Measurements from ENCODE around the gene SOS2.
"Not testable (repeated sequence)": the region's sequence is repeated elsewhere in the genome, so short reads cannot be mapped to it uniquely, and the experiment has no call there.

SOS2 gene

GRCh38 chr14:50228313-50228712 lies 3.1 kb downstream of the SOS2 start:
- in situ Hi-C loops (cut with HindIII; ENCODE audit: low sequenced_read_pairs): no loop called here

GRCh38 chr14:50225974-50226297 lies 5.4 kb downstream of the SOS2 start:
- in situ Hi-C loops (cut with HindIII; ENCODE audit: low sequenced_read_pairs): no loop called here

- in situ Hi-C loops (cut with HindIII; ENCODE audit: low sequenced_read_pairs): no loop called here
Observed at GRCh38 chr14:50225067-50225973, 6.1 kb downstream of the SOS2 start.

- in situ Hi-C loops (cut with HindIII; ENCODE audit: low sequenced_read_pairs): no loop called here
Observed at GRCh38 chr14:50222055-50222613, 9.2 kb downstream of the SOS2 start.

DNA sequence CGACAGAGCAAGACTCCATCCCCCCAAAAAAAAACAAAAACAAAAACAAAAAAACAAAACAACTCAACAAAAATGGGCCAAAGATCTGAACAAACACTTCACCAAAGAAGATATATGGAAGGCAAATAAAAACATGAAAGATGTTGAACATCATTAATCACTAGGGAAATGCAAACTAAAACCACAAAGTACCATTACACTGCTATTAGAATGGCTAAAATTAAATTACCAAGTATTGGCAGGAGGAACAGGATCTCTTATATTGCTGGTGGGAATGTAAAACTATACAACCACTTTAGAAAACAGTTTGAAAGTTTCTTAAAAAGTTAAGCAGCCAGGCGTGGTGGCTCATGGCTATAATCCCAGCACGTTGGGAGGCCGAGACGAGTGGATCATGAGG lies 12.9 kb downstream of the SOS2 start:
- in situ Hi-C loops (cut with HindIII; ENCODE audit: low sequenced_read_pairs): no loop called here

DNA sequence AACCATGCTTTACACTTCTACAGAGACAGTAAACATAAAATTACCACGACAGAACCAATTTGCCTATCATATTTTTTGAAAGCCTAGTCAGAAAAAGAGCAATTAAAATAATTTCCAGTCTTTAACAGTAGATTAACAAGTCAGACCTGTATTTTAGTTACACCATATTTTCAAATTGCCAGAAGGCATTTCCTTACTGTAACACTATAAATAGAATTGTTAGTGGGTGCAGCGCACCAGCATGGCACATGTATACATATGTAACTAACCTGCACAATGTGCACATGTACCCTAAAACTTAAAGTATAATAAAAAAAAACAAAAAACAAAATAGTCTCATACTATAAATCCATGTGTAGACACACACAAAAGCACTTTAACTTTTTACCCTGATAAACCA lies 16.0 kb downstream of the SOS2 start:
- in situ Hi-C loops (cut with HindIII; ENCODE audit: low sequenced_read_pairs): no loop called here

GRCh38 chr14:50213795-50214194 lies 17.6 kb downstream of the SOS2 start:
- in situ Hi-C loops (cut with HindIII; ENCODE audit: low sequenced_read_pairs): no loop called here

DNA sequence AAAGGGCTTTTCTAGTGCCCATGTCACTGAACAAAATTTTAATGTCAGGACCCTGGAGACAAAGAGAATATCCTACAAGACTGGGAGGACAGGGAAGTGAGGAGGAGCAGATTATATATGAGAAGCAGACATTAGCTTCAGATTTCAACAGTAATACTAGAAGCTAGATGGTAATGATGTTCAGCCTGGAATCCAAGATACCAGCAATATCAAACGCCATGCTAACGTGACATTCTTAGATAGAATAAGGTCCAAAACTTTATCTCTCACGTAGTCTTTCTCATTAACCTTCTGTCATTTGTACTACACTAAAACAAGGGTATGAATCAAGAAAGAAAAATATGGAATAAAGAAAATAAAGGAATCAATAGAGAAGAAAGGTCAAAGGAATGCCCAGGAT lies 18.7 kb downstream of the SOS2 start:
- in situ Hi-C loops (cut with HindIII; ENCODE audit: low sequenced_read_pairs): no loop called here

GRCh38 chr14:50210074-50210473 lies 21.3 kb downstream of the SOS2 start:
- in situ Hi-C loops (cut with HindIII; ENCODE audit: low sequenced_read_pairs): no loop called here

GRCh38 chr14:50198499-50198898 lies 32.9 kb downstream of the SOS2 start:
- in situ Hi-C loops (cut with HindIII; ENCODE audit: low sequenced_read_pairs): no loop called here

DNA sequence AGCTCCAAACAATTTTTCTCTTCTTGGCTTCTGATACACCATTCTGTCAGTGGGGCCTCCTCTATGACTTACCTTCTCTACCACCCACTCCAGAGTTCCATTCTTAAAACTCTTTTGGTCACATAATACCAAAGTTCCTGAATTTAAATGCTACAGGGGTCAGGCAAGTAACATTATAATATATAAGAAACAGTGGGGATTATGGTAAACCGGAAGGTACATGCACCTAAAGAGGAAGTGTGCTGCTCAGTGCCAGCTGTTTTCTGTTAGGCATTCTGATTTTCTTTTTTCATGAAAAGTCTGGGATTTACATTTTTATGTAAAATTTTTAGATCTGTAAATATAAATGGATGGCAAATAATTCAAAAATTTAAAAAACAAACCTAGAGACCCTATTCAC lies 39.9 kb downstream of the SOS2 start:
- in situ Hi-C loops (cut with HindIII; ENCODE audit: low sequenced_read_pairs): no loop called here

DNA sequence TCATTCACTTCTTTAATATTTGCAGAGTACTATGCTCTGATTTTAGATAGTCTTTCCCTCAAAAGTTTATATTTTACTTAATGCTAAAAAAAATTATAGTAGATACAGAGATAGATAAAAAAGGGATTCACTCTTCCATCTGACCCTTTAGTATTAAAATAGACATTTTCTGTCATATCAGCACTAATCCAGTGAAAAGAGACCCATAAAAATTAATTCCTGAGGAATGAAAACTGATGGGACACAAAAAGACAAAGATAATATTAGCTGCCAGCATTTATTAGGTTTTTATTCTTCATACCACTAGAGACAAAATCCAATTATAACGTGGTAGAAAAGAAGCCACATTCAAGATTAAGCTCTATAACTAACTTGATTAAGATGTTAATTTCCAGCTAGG lies 45.3 kb downstream of the SOS2 start:
- in situ Hi-C loops (cut with HindIII; ENCODE audit: low sequenced_read_pairs): no loop called here

DNA sequence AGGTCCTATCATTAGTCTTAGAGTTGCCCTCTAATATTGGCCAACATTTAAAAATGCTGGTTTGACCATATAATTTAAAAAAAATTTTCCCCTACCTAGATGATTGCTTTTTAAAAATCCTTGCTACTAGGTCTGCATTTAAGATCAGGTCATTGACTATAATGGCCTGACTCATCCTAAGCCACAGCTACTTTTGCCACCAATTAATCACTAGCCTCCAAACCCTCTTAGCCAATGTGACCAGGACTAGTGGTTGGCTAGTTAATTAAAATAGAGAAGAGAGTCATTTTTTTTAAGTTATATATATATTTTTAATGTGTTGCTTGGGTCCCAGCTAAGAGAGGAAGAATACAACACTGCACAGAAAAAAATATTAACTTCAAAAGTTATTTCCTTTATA lies 57.5 kb downstream of the SOS2 start:
- in situ Hi-C loops (cut with HindIII; ENCODE audit: low sequenced_read_pairs): no loop called here

DNA sequence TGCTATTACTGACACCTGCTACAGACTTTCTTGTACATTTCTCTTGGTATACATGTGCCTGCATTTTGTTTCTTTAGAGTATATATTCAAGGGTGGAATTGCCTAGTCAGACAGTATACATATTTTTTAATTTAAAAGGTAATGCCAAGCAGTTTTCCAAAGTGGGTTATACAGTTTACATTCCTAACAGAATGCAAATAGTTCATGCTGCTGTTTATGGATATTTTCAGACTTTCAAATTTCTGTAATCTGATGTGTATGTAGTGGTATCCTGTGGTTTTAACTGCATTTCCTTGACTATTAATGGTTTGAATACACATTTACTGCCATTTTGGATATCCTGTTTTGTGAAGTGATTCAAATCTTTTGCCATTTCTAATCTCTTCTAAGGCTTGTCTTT lies 59.5 kb downstream of the SOS2 start:
- in situ Hi-C loops (cut with HindIII; ENCODE audit: low sequenced_read_pairs): no loop called here

DNA sequence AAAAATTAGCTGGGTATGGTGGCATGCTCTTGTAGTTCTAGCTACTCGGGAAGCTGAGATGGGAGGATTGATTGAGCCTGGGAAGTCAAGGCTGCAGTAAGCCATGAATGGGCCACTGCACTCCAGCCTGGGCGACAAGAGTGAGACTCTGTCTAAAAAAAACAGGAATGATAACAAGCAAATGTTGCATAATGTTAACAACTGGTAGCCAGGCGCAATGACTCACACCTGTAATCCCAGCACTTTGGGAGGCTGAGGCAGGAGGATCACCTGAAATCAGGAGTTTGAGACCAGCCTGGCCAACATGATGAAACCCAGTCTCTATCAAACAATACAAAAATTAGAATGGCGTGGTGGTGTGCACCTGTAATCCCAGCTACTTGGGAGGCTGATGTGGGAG lies 64.0 kb downstream of the SOS2 start:
- in situ Hi-C loops (cut with HindIII; ENCODE audit: low sequenced_read_pairs): not testable (repeated sequence)

- in situ Hi-C loops (cut with HindIII; ENCODE audit: low sequenced_read_pairs): no loop called here
Observed at GRCh38 chr14:50156111-50156510, 75.3 kb downstream of the SOS2 start.

DNA sequence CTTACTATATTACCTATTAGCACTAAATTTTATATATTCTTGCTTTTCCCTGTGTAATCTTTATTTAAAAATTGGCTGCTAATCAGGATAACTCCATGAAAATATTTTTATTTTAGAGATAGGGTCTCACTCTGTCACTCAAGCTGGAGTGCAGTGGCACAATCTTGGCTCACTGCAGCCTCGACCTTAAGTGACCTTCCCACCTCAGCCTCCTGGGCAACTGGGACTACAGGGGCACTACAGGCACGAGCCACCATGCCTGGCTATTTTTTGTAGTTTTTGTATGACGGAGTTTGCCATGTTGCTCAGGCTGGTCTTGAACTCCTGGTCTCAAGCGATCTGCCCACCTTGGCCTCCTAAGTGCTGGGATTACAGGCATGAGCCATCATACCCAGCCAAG lies 82.6 kb downstream of the SOS2 start:
- in situ Hi-C loops (cut with HindIII; ENCODE audit: low sequenced_read_pairs): no loop called here

DNA sequence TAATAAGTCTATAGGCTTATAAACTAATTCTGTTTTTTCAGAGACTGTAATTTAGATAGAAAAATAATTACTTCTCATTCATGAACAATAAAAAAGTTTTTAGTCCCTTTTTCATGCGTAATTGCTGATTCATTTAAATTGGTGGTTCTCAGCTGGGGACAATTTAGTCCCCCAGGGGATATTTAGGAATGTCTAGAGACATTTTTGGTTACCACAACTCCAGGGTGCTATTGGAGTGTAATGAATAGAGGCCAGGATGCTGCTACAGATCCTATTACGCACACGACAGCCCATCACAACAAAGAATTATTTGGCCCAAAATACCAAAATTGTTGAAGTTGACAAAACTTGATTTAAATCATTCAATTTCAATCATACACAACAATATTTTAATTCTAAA lies 92.2 kb downstream of the SOS2 start:
- in situ Hi-C loops (cut with HindIII; ENCODE audit: low sequenced_read_pairs): no loop called here

- in situ Hi-C loops (cut with HindIII; ENCODE audit: low sequenced_read_pairs): no loop called here
Observed at GRCh38 chr14:50127802-50128201, 103.6 kb downstream of the SOS2 start.

DNA sequence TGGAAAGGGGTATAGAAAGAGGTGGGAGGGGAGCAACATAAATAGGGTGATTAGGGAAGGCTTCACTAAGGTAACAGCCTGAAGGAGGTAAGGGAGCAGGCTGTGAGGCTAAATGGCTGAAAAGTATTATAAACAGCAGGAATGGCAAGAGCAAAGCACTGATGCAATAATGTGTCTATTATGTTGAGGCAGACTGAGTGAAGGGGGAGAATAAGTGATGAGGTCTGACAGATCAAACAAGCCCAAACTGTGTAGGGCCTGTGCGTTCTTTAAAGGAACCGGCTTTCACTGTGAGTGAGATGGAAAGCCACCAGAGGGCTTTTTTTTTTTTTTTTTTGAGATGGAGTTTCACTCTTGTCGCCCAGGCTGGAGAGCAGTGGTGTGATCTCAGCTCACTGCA lies 108.3 kb downstream of the SOS2 start:
- in situ Hi-C loops (cut with HindIII; ENCODE audit: low sequenced_read_pairs): no loop called here

GRCh38 chr14:50122291-50122690 lies 109.1 kb downstream of the SOS2 start:
- in situ Hi-C loops (cut with HindIII; ENCODE audit: low sequenced_read_pairs): no loop called here

GRCh38 chr14:50121486-50121885 lies 109.9 kb downstream of the SOS2 start:
- in situ Hi-C loops (cut with HindIII; ENCODE audit: low sequenced_read_pairs): no loop called here

DNA sequence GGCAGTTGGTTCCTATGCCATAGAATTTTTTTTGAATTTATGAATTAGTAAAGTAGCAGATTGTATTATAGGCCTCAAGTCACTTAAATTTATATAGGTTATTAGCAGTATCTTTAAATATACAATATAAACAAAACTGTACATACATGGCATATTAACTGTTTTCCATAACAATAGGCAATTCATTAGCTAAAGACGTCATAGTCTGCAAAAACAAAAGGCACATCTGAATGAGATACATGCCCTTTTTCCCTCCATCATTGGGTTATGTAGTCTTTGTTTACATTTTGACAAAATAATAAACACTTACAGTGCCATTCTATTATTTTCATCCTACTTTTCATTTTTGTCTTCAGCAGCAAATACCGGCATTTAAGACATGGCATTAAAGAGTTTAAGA lies 113.9 kb downstream of the SOS2 start:
- in situ Hi-C loops (cut with HindIII; ENCODE audit: low sequenced_read_pairs): loop anchor here (5.0 kb wide), 1 partner anchor 250 kb away; no protein-coding TSS in a partner anchor
